Mesendoderm (in vitro differentiated cells): Measurements from ENCODE around the gene MBNL2.
"Not testable (repeated sequence)": the region's sequence is repeated elsewhere in the genome, so short reads cannot be mapped to it uniquely, and the experiment has no call there.

Experiments
- DNase-seq: peaks from one replicate; pipeline ENCODE4 v3.0.0; 2013
- H2AK5ac ChIP-seq: 2 replicates; pipeline ENCODE4 v1.6.1; 2013; ENCODE audit warnings: low read length, inconsistent platforms
- H2BK120ac ChIP-seq: 2 replicates; pipeline ENCODE4 v1.6.1; 2013; ENCODE audit warnings: low read depth, mild to moderate bottlenecking, low read length, moderate library complexity, mixed read lengths
- H2BK15ac ChIP-seq: replicated peaks from 2 replicates; pipeline ENCODE4 v1.6.1; 2013; ENCODE audit warnings: low read depth, mild to moderate bottlenecking, moderate library complexity
- H2BK5ac ChIP-seq: 2 replicates; pipeline ENCODE4 v1.6.1; 2013; ENCODE audit warnings: low read length, inconsistent platforms
- H3K18ac ChIP-seq: 2 replicates; pipeline ENCODE4 v1.6.1; 2013; ENCODE audit warnings: mild to moderate bottlenecking, low read length, mixed read lengths
- H3K23ac ChIP-seq: one replicate; pipeline ENCODE4 v1.6.1; 2013; ENCODE audit warnings: low read length
- H3K27ac ChIP-seq: 2 replicates; pipeline ENCODE4 v1.5.1; 2013; ENCODE audit warnings: low read depth, mild to moderate bottlenecking, inconsistent platforms, low read length, moderate library complexity
- H3K27me3 ChIP-seq: 2 replicates; pipeline ENCODE4 v1.6.1; 2013; ENCODE audit warnings: low read length, control low read depth, mild to moderate bottlenecking, inconsistent platforms; ENCODE audit not compliant: insufficient read depth, poor library complexity
- H3K36me3 ChIP-seq: 2 replicates; pipeline ENCODE4 v1.6.1; 2013; ENCODE audit warnings: low read length, inconsistent platforms; ENCODE audit not compliant: control insufficient read depth, insufficient read depth
- H3K4ac ChIP-seq: one replicate; pipeline ENCODE4 v1.6.1; 2013; ENCODE audit warnings: low read depth, mild to moderate bottlenecking, low read length, moderate library complexity
- H3K4me1 ChIP-seq: 2 replicates; pipeline ENCODE4 v1.6.1; 2013; ENCODE audit warnings: low read depth, low read length, inconsistent platforms; ENCODE audit not compliant: control insufficient read depth
- H3K4me2 ChIP-seq: 2 replicates; pipeline ENCODE4 v1.6.1; 2013; ENCODE audit warnings: low read length
- H3K4me3 ChIP-seq: 2 replicates; pipeline ENCODE4 v1.5.1; 2013; ENCODE audit warnings: mild to moderate bottlenecking, low read length
- H3K56ac ChIP-seq: one replicate; pipeline ENCODE4 v1.6.1; 2013; ENCODE audit warnings: low read length
- H3K79me1 ChIP-seq: 2 replicates; pipeline ENCODE4 v1.6.1; 2013; ENCODE audit warnings: low read length, inconsistent platforms
- H3K79me2 ChIP-seq: 2 replicates; pipeline ENCODE4 v1.6.1; 2013; ENCODE audit warnings: mild to moderate bottlenecking, low read length; ENCODE audit not compliant: control insufficient read depth, insufficient read depth
- H3K9ac ChIP-seq: 2 replicates; pipeline ENCODE4 v1.6.1; 2013; ENCODE audit warnings: low read length, inconsistent platforms
- H4K5ac ChIP-seq: one replicate; pipeline ENCODE4 v1.6.1; 2013; ENCODE audit warnings: low read length
- H4K8ac ChIP-seq: one replicate; pipeline ENCODE4 v1.6.1; 2013; ENCODE audit warnings: low read depth, mild to moderate bottlenecking, control low read depth, low read length, moderate library complexity
- WGBS: extraction: QIAGEN DNeasy Blood & Tissue Kit; methylation state at CpG from one replicate; pipeline ENCODE4 v1.1.7; 2013; ENCODE audit warnings: low lambda C conversion rate, missing lambda C conversion rate; ENCODE audit not compliant: insufficient coverage; ENCODE audit errors: extremely low coverage; 5-methylcytosine and 5-hydroxymethylcytosine counted together

MBNL2 gene

DNA sequence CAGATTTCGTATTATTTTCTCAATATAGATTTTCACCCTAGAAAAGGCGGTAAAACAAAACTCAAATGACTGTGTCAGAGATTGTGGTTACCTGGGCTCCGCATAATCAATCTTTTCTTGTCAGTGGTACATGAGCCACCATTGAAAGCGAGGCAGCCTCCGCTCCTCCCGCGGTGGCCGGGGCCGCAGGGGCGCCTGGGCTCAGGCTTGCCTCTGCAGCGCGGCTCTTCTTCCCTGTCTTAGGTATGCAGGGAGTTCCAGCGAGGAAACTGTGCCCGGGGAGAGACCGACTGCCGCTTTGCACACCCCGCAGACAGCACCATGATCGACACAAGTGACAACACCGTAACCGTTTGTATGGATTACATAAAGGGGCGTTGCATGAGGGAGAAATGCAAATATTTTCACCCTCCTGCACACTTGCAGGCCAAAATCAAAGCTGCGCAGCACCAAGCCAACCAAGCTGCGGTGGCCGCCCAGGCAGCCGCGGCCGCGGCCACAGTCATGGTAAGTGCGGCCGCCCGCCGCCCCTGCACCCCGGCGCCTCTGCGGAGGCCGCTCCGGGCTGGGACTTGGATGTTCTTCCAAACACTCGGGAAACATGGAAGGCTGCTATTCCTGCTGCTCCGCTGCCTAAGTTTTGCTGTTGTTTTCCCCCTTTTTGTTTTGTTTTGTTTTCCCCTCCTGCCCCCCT, 124.6 kb downstream of the MBNL2 start:
- no peak overlapping the region for H2AK5ac ChIP-seq
- no peak overlapping the region for H4K8ac ChIP-seq
- H3K18ac ChIP-seq, result no peak overlapping the region
- H2BK120ac ChIP-seq, result no peak overlapping the region
- H3K79me2 ChIP-seq, result no peaks in the 10 kb centered on the region
- H3K79me1 ChIP-seq, result no peaks in the 10 kb centered on the region
- no peak overlapping the region for H3K9ac ChIP-seq
- no peak overlapping the region for H4K5ac ChIP-seq
- H3K36me3 ChIP-seq, result no peaks in the 10 kb centered on the region
- H3K4me1 ChIP-seq, result no peaks in the 10 kb centered on the region
- H3K4ac ChIP-seq, result no peak overlapping the region
- H3K27me3 ChIP-seq, result no peaks in the 10 kb centered on the region
- no peak overlapping the region for H3K56ac ChIP-seq
- H2BK15ac ChIP-seq, result no peak overlapping the region
- H3K4me3 ChIP-seq, result no peak overlapping the region
- no peak overlapping the region for H2BK5ac ChIP-seq
- H3K27ac ChIP-seq, result no peak overlapping the region
- H3K23ac ChIP-seq, result no peak overlapping the region
- no peak overlapping the region for H3K4me2 ChIP-seq
- no peak for DNase-seq
- WGBS, result no CpG with 5 or more reads among the region's 39 CpGs

DNA sequence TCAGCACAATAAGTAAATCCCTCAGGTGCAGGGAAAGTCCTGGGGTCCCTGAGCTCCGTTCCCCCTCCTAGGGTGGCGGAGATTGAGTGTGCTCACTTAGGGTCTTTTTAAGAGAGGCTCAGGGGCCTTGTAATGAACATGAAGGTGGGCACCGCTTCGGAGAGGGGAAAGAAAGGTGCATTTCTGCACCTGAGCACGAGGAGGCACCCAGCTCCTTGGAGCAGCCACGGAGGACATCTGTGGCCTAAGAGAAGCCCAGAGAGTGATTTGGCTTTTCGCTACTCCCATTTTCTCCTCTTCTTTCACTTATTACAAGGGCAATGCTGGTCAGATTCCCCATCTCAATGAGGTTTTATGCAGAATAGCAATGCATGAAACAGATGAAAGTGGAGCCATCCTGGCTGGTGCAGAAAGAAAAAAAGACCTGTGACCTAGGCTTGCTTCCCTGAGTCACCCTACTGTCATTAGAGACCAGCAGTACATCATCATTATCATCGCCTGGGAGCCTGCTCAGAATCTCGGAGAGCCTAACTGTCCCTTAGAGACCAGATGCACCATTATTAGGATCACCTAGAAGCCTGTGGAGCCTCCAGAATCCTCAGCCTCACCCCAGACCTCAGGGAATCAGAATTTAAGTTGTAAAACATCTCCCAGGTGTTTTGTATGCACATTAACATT, 125.3 kb downstream of the MBNL2 start:
- Histone ChIP-seq H3K18ac (no peak overlapping the region), H3K9ac (no peak overlapping the region), H3K36me3 (no peaks in the 10 kb centered on the region), H2BK15ac (no peak overlapping the region), H3K79me1 (no peaks in the 10 kb centered on the region), H2BK5ac (no peak overlapping the region), H3K27ac (no peak overlapping the region), H3K56ac (no peak overlapping the region), H3K4me2 (no peak overlapping the region), H3K4ac (no peak overlapping the region), H3K4me3 (no peak overlapping the region), H4K5ac (no peak overlapping the region), H3K27me3 (no peaks in the 10 kb centered on the region), H4K8ac (no peak overlapping the region), H3K4me1 (no peaks in the 10 kb centered on the region), H2AK5ac (no peak overlapping the region), H3K23ac (no peak overlapping the region), H3K79me2 (no peaks in the 10 kb centered on the region), H2BK120ac (no peak overlapping the region)
- DNase-seq, result no peak
- no CpG with 5 or more reads among the region's 9 CpGs for WGBS

DNA sequence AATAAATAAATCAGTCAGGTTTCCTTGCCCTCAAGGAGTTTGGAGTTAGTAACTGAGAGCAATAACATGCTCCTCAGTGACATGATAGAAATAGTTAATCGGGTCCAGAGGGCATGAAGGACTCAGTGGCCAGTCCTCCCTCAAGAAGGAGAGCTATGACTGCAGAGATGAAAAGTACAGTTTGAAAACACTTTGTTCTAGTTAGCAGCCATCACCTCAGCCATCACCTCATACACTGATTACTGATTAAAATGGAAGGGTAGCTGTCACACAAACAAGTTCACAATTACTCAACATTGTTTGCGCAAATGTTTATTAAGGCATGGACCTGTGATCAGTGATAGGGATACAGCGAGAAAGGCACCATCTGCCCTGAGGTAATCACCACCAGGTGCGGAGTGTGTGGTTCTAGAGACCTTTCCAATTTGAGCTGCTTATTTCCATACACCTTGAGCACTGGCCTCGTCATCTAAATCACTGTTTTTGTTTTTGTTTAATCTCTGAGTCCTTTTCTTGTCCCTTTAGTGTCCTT, 126.5 kb downstream of the MBNL2 start:
- no CpG with 5 or more reads among the region's 5 CpGs for WGBS
- DNase-seq, result no peak

DNA sequence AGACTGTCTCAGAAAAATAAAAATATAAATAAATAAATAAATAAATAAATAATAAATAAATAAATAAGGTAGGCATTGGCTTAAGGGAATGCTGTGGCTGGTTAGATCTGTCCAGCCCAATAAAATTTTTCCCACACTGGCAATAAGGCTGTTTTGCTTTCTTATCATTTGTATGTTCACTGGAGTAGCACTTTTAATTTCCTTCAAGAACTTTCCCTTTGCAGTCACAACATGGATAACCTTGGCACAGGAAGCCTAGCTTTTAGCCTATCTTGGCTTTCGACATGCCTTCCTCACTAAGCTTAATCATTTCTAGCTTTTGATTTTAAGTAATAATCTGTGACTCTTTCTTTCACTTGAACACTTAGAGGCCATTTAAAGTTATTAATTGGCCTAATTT, 129.9 kb downstream of the MBNL2 start:
- not testable (repeated sequence) for H2BK5ac ChIP-seq, H3K56ac ChIP-seq, DNase-seq, H3K4me2 ChIP-seq, H2BK120ac ChIP-seq, H4K5ac ChIP-seq, H3K4me1 ChIP-seq, H3K23ac ChIP-seq, H3K79me1 ChIP-seq, H2BK15ac ChIP-seq, H2AK5ac ChIP-seq, H3K27me3 ChIP-seq, H3K79me2 ChIP-seq, H3K9ac ChIP-seq, H3K18ac ChIP-seq, H3K36me3 ChIP-seq, H4K8ac ChIP-seq, H3K4me3 ChIP-seq, H3K4ac ChIP-seq, H3K27ac ChIP-seq
- WGBS, result no CpG with 5 or more reads among the region's 1 CpG

More for the DNA sequence above, 126.5 kb downstream of the MBNL2 start:
- H3K56ac ChIP-seq, result no peak overlapping the region
- no peak overlapping the region for H2AK5ac ChIP-seq
- no peak overlapping the region for H2BK15ac ChIP-seq
- H3K27me3 ChIP-seq, result no peaks in the 10 kb centered on the region
- H3K4me2 ChIP-seq, result no peak overlapping the region
- no peak overlapping the region for H3K4ac ChIP-seq
- H2BK120ac ChIP-seq, result no peak overlapping the region
- H4K5ac ChIP-seq, result no peak overlapping the region
- no peak overlapping the region for H3K27ac ChIP-seq
- no peak overlapping the region for H4K8ac ChIP-seq
- no peaks in the 10 kb centered on the region for H3K79me2 ChIP-seq
- H3K36me3 ChIP-seq, result no peaks in the 10 kb centered on the region
- no peak overlapping the region for H3K18ac ChIP-seq
- no peak overlapping the region for H3K23ac ChIP-seq
- H3K4me1 ChIP-seq, result no peaks in the 10 kb centered on the region
- no peak overlapping the region for H2BK5ac ChIP-seq
- no peak overlapping the region for H3K9ac ChIP-seq
- no peak overlapping the region for H3K4me3 ChIP-seq
- no peaks in the 10 kb centered on the region for H3K79me1 ChIP-seq

DNA sequence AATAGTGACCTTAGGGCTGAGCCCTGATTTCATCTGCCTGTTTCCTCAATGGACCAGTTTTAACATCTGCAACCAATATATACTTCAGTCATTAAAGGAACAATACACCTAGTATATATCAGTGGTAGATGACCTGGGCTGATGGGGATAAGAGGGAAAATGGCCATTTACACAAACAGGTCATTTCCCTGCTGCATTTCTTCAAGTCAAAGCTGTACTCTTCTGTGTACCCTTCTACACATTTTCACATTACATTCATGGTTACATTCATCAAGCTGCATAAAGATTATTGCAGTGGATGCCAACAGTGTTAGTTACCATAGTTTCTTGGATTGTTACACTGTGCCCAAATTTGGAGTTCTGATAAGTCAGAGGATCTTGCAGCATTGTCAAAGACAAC, 130.7 kb downstream of the MBNL2 start:
- Histone ChIP-seq H3K4me3 (no peak overlapping the region), H3K36me3 (no peaks in the 10 kb centered on the region)

More for the DNA sequence above, 130.7 kb downstream of the MBNL2 start:
- Histone ChIP-seq H3K79me1 (no peaks in the 10 kb centered on the region), H3K27ac (no peak overlapping the region), H3K18ac (no peak overlapping the region), H2BK5ac (no peak overlapping the region), H3K4me1 (no peaks in the 10 kb centered on the region), H3K4me2 (no peak overlapping the region), H4K8ac (no peak overlapping the region), H3K23ac (no peak overlapping the region), H3K4ac (no peak overlapping the region), H3K9ac (no peak overlapping the region), H2AK5ac (no peak overlapping the region), H4K5ac (no peak overlapping the region), H3K56ac (no peak overlapping the region), H3K27me3 (no peaks in the 10 kb centered on the region), H2BK120ac (no peak overlapping the region), H2BK15ac (no peak overlapping the region), H3K79me2 (no peaks in the 10 kb centered on the region)
- DNase-seq, result no peak
